Measurements from ENCODE around the gene CELF2.

Gene CELF2

GRCh38 chr10:11004144-11005077 is 13.3 kb upstream of the CELF2 start:
- no peak for DNase-seq

- no peak for DNase-seq
Observed at GRCh38 chr10:11005725-11006427, 11.8 kb upstream of the CELF2 start.

GRCh38 chr10:11006428-11006825 is 11.2 kb upstream of the CELF2 start:
- DNase-seq: no peak

GRCh38 chr10:11007476-11008020 is 10.1 kb upstream of the CELF2 start:
- DNase-seq: no peak

GRCh38 chr10:11009471-11010308 is 8.0 kb upstream of the CELF2 start:
- no peak for DNase-seq

GRCh38 chr10:11010582-11010981 is 7.1 kb upstream of the CELF2 start:
- DNase-seq: no peak

GRCh38 chr10:11011436-11011835 is 6.2 kb upstream of the CELF2 start:
- no peak for DNase-seq

GRCh38 chr10:11011984-11012383 is 5.7 kb upstream of the CELF2 start:
- DNase-seq: no peak

- no peak for DNase-seq
Observed at GRCh38 chr10:11012421-11013295, 5.0 kb upstream of the CELF2 start.

GRCh38 chr10:11013836-11014235 is 3.8 kb upstream of the CELF2 start:
- no peak for DNase-seq

GRCh38 chr10:11014671-11015445 is 2.8 kb upstream of the CELF2 start:
- peak; percentile 63 for DNase-seq

- DNase-seq: peak; percentile 47
Observed at GRCh38 chr10:11015446-11015934, 2.2 kb upstream of the CELF2 start.

- DNase-seq: peak; percentile 17
Observed at GRCh38 chr10:11017000-11017569, 587 bp upstream of the CELF2 start.

- no peak for DNase-seq
Observed at GRCh38 chr10:11018432-11018841, 765 bp downstream of the CELF2 start.

- peak; percentile 38 for DNase-seq
Observed at GRCh38 chr10:11018855-11019631, 1.4 kb downstream of the CELF2 start.

- no peak for DNase-seq
Observed at GRCh38 chr10:11019724-11020547, 2.3 kb downstream of the CELF2 start.

GRCh38 chr10:11020548-11020942 is 2.9 kb downstream of the CELF2 start:
- DNase-seq: no peak

GRCh38 chr10:11022213-11022612 is 4.5 kb downstream of the CELF2 start:
- DNase-seq: no peak
